Measurements from ENCODE around the gene RNF112. TPM values are rescaled to one million over a fixed set of nuclear protein-coding genes. Genes with fewer than 3 reads are reported as not detected.
A peak's percentile ranks its signal among the peaks of the same experiment; 100 is the strongest.

RNF112 gene
- total RNA-seq, 1 donor from 2014 or later = not detected

GRCh38 chr17:19369107-19369778, 41.8 kb upstream of the RNF112 start:
- H3K27ac Mint-ChIP-seq = no peak overlapping the region
- peaks cover 2% of the 10 kb centered on the region for H3K36me3 Mint-ChIP-seq (ENCODE audit: low read depth)
- H3K4me1 Mint-ChIP-seq (ENCODE audit: low read depth) = peaks cover 47% of the 10 kb centered on the region
- no peak for DNase-seq (ENCODE audit: low spot score)
- H3K27me3 Mint-ChIP-seq (ENCODE audit: insufficient read depth) = peaks cover 3% of the 10 kb centered on the region
- H3K9me3 Mint-ChIP-seq = no peaks in the 10 kb centered on the region
- peak overlapping the region; percentile 38 for H3K4me3 Mint-ChIP-seq
- intact Hi-C loops (cut with micrococcal nuclease) = no loop called here

- peak; percentile 42 for DNase-seq (ENCODE audit: low spot score)
- peak overlapping the region; percentile 67 for H3K27ac Mint-ChIP-seq
- H3K27me3 Mint-ChIP-seq (ENCODE audit: insufficient read depth) = peaks cover 3% of the 10 kb centered on the region
- intact Hi-C loops (cut with micrococcal nuclease) = no loop called here
- peak overlapping the region; percentile 73 for H3K4me3 Mint-ChIP-seq
- H3K36me3 Mint-ChIP-seq (ENCODE audit: low read depth) = peaks cover 2% of the 10 kb centered on the region
- H3K4me1 Mint-ChIP-seq (ENCODE audit: low read depth) = peaks cover 53% of the 10 kb centered on the region
- no peaks in the 10 kb centered on the region for H3K9me3 Mint-ChIP-seq
These were observed 41.1 kb upstream of the RNF112 start for GRCh38 chr17:19369846-19370492.

- DNase-seq (ENCODE audit: low spot score) = peak; percentile 17
- H3K36me3 Mint-ChIP-seq (ENCODE audit: low read depth) = peaks cover 2% of the 10 kb centered on the region
- H3K27me3 Mint-ChIP-seq (ENCODE audit: insufficient read depth) = peaks cover 3% of the 10 kb centered on the region
- peak overlapping the region; percentile 67 for H3K27ac Mint-ChIP-seq
- no peaks in the 10 kb centered on the region for H3K9me3 Mint-ChIP-seq
- H3K4me1 Mint-ChIP-seq (ENCODE audit: low read depth) = peaks cover 53% of the 10 kb centered on the region
- peak overlapping the region; percentile 73 for H3K4me3 Mint-ChIP-seq
- intact Hi-C loops (cut with micrococcal nuclease) = no loop called here
These were observed 40.5 kb upstream of the RNF112 start for GRCh38 chr17:19370493-19370960.

GRCh38 chr17:19371259-19372010, 39.6 kb upstream of the RNF112 start:
- Mint-ChIP-seq H3K4me3 (peak overlapping the region; percentile 29), H3K36me3 (ENCODE audit: low read depth) (peaks cover 2% of the 10 kb centered on the region), H3K4me1 (ENCODE audit: low read depth) (peaks cover 58% of the 10 kb centered on the region), H3K27me3 (ENCODE audit: insufficient read depth) (no peaks in the 10 kb centered on the region), H3K9me3 (no peaks in the 10 kb centered on the region), H3K27ac (peak overlapping the region; percentile 6)
- intact Hi-C loops (cut with micrococcal nuclease) = no loop called here
- DNase-seq (ENCODE audit: low spot score) = no peak

- Mint-ChIP-seq H3K4me1 (ENCODE audit: low read depth) (peaks cover 62% of the 10 kb centered on the region), H3K27ac (no peak overlapping the region)
These were observed 39.0 kb upstream of the RNF112 start for GRCh38 chr17:19372011-19372370.

GRCh38 chr17:19372439-19372838, 38.6 kb upstream of the RNF112 start:
- Mint-ChIP-seq H3K36me3 (ENCODE audit: low read depth) (peaks cover 2% of the 10 kb centered on the region), H3K4me3 (peak overlapping the region; percentile 4), H3K9me3 (no peaks in the 10 kb centered on the region), H3K27me3 (ENCODE audit: insufficient read depth) (no peaks in the 10 kb centered on the region), H3K27ac (peak overlapping the region; percentile 61), H3K4me1 (ENCODE audit: low read depth) (peaks cover 65% of the 10 kb centered on the region)
- intact Hi-C loops (cut with micrococcal nuclease) = no loop called here
- DNase-seq (ENCODE audit: low spot score) = no peak

More at GRCh38 chr17:19372011-19372370, 39.0 kb upstream of the RNF112 start:
- Mint-ChIP-seq H3K9me3 (no peaks in the 10 kb centered on the region), H3K4me3 (no peak overlapping the region), H3K27me3 (ENCODE audit: insufficient read depth) (no peaks in the 10 kb centered on the region), H3K36me3 (ENCODE audit: low read depth) (peaks cover 2% of the 10 kb centered on the region)
- no peak for DNase-seq (ENCODE audit: low spot score)
- intact Hi-C loops (cut with micrococcal nuclease) = no loop called here

- H3K27me3 Mint-ChIP-seq (ENCODE audit: insufficient read depth) = no peaks in the 10 kb centered on the region
- no peak for DNase-seq (ENCODE audit: low spot score)
- no peak overlapping the region for H3K27ac Mint-ChIP-seq
- H3K4me1 Mint-ChIP-seq (ENCODE audit: low read depth) = peaks cover 65% of the 10 kb centered on the region
- intact Hi-C loops (cut with micrococcal nuclease) = no loop called here
- H3K4me3 Mint-ChIP-seq = no peak overlapping the region
- H3K36me3 Mint-ChIP-seq (ENCODE audit: low read depth) = peaks cover 2% of the 10 kb centered on the region
- H3K9me3 Mint-ChIP-seq = no peaks in the 10 kb centered on the region
These were observed 38.0 kb upstream of the RNF112 start for GRCh38 chr17:19372866-19373504.

GRCh38 chr17:19374136-19374535, 36.9 kb upstream of the RNF112 start:
- Mint-ChIP-seq H3K4me3 (no peak overlapping the region), H3K36me3 (ENCODE audit: low read depth) (peaks cover 2% of the 10 kb centered on the region), H3K27me3 (ENCODE audit: insufficient read depth) (no peaks in the 10 kb centered on the region), H3K9me3 (no peaks in the 10 kb centered on the region), H3K4me1 (ENCODE audit: low read depth) (peaks cover 62% of the 10 kb centered on the region), H3K27ac (no peak overlapping the region)
- no peak for DNase-seq (ENCODE audit: low spot score)
- intact Hi-C loops (cut with micrococcal nuclease) = no loop called here

- H3K27me3 Mint-ChIP-seq (ENCODE audit: insufficient read depth) = no peaks in the 10 kb centered on the region
- peaks cover 55% of the 10 kb centered on the region for H3K4me1 Mint-ChIP-seq (ENCODE audit: low read depth)
These were observed 35.3 kb upstream of the RNF112 start for GRCh38 chr17:19375732-19376131.

GRCh38 chr17:19376811-19377210, 34.2 kb upstream of the RNF112 start:
- no peak for DNase-seq (ENCODE audit: low spot score)
- intact Hi-C loops (cut with micrococcal nuclease) = loop anchor here (1.0 to 5.0 kb wide), 4 partner anchors 15 to 520 kb away; partner anchors contain the start of genes B9D1 and PRPSAP2
- Mint-ChIP-seq H3K27ac (peak overlapping the region; percentile 99), H3K36me3 (ENCODE audit: low read depth) (peaks cover 11% of the 10 kb centered on the region), H3K4me1 (ENCODE audit: low read depth) (peaks cover 44% of the 10 kb centered on the region), H3K27me3 (ENCODE audit: insufficient read depth) (no peaks in the 10 kb centered on the region), H3K4me3 (peak overlapping the region; percentile 98), H3K9me3 (no peaks in the 10 kb centered on the region)

More at GRCh38 chr17:19375732-19376131, 35.3 kb upstream of the RNF112 start:
- intact Hi-C loops (cut with micrococcal nuclease) = loop anchor here (5.0 kb wide), 3 partner anchors 132 to 518 kb away; partner anchors contain the start of gene PRPSAP2
- Mint-ChIP-seq H3K36me3 (ENCODE audit: low read depth) (peaks cover 10% of the 10 kb centered on the region), H3K27ac (no peak overlapping the region), H3K4me3 (peak overlapping the region; percentile 37), H3K9me3 (no peaks in the 10 kb centered on the region)
- no peak for DNase-seq (ENCODE audit: low spot score)

GRCh38 chr17:19377602-19378415, 33.2 kb upstream of the RNF112 start:
- Mint-ChIP-seq H3K36me3 (ENCODE audit: low read depth) (peaks cover 11% of the 10 kb centered on the region), H3K4me3 (peak overlapping the region; percentile 98)
- intact Hi-C loops (cut with micrococcal nuclease) = loop anchor here (1.0 to 5.0 kb wide), 7 partner anchors 16 to 1405 kb away; partner anchors contain the start of genes ALDH3A2, B9D1, DRC3 and PRPSAP2

More at GRCh38 chr17:19377602-19378415, 33.2 kb upstream of the RNF112 start:
- DNase-seq (ENCODE audit: low spot score) = peak; percentile 98
- no peaks in the 10 kb centered on the region for H3K27me3 Mint-ChIP-seq (ENCODE audit: insufficient read depth)
- H3K4me1 Mint-ChIP-seq (ENCODE audit: low read depth) = peaks cover 36% of the 10 kb centered on the region
- peak overlapping the region; percentile 99 for H3K27ac Mint-ChIP-seq
- H3K9me3 Mint-ChIP-seq = no peaks in the 10 kb centered on the region
